Activated T-helper 1 cell treated with anti-CD3 and anti-CD28 coated beads, Interleukin-2, amount 50 U/mL, for 16 hours (primary cell): ENCODE measurements around the gene SLC2A9.

Source experiments
- DNase-seq, 2 donors: peaks; one replicate each; pipeline ENCODE4 v3.0.0-alpha.2; 2020; ENCODE audit warnings: low read depth in 1 of 2, low spot score in 1 of 2

Gene SLC2A9

GRCh38 chr4:10020871-10021652, at the start of gene SLC2A9:
SLC2A9 (minus strand) TSS chr4:10021497; CDS start chr4:10021429, 68 bp downstream.
- DNase-seq: no peak

- no peak for DNase-seq
These were observed 47.9 kb upstream of the SLC2A9 start for GRCh38 chr4:10069075-10069642.

- DNase-seq: no peak
These were observed 45.7 kb upstream of the SLC2A9 start for GRCh38 chr4:10066670-10067651.

- no peak for DNase-seq
These were observed 44.9 kb upstream of the SLC2A9 start for GRCh38 chr4:10066206-10066605.

DNA sequence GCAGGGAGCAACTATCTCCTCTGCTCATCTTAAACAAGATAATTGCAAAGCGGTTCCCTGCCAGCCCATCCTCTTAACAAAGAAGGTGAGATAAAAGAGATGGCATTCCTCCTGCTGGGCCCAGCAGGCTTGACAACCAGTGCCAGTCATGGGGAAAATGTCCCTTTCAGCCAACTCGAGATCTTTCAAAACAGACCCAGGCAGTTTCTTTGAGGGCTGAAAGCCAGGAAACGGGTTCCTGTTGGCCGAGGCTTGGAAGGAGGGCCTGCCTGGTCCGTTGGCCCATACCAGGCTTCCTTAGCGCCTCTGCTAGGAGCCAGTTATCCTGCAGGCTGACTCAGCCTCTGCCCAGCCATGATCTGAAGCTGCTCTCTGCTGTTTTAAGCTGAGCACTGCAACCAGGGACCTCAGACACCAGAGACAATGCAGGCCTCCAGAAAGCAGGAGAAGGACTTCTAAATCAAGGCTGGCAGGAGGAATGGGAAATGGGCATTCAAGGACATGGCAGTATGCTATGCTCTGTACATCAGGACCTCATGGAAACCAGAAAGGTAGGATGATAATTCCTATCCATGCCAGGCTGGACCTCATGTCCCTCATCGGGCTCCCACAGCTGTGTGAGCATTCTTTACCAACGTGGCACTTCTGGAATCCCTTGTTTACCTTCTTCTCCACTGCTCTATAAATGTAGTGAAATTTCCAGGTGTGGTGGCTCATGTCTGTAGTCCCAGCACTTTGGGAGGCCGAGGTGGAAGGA, 42.4 kb upstream of the SLC2A9 start:
- no peak for DNase-seq

GRCh38 chr4:10061650-10062415, 40.5 kb upstream of the SLC2A9 start:
- DNase-seq: no peak

DNA sequence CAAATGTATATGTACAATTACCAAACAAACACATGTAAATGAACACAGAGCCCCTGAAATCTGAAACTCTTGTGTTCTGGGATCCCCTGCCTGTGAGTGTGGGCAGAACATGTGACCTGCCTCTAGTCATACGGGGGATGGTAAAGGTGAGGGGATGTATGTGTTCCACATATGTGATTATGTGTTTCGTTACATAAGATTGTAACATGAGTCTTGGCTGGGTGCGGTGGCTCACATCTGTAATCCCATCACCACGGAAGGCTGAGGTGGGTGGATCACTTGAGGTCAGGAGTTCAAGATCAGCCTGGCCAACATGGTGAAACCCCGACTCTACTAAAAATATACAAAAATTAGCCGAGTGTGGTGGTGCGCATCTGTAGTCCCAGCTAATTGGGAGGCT, 37.1 kb upstream of the SLC2A9 start:
- DNase-seq: no peak

- DNase-seq: no peak
These were observed 35.7 kb upstream of the SLC2A9 start for GRCh38 chr4:10057023-10057395.

DNA sequence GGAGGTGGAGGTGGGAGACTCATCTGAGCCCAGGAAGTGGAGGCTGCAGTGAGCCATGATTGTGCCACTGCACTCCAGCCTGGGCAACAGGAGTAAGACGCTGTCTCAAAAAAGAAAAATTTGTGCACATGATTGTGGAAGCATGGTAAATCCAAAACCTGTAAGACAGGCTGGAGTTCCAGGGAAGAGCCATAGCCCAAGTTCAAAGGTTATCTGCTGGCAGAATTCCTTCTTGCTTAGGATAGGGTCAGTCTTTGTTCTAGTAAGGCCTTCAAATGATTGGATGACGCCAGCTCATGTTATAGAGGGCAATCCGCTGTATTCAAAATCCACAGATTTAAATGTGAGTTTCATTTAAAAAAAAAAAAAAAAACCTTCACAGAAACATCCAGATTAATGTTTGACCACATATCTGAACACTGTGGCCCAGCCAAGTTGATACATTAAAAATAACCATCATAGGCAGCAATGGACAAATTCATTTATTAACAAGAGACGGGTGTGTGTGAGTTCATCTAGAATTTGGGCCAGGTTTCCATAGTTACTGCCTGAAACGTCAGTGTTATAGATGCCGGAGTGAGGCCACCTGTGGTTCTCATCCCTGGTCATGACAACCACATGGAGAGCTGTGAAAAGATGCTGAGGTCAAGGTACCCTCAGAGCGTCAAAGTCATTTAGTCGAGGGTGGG, 35.2 kb upstream of the SLC2A9 start:
- no peak for DNase-seq

DNA sequence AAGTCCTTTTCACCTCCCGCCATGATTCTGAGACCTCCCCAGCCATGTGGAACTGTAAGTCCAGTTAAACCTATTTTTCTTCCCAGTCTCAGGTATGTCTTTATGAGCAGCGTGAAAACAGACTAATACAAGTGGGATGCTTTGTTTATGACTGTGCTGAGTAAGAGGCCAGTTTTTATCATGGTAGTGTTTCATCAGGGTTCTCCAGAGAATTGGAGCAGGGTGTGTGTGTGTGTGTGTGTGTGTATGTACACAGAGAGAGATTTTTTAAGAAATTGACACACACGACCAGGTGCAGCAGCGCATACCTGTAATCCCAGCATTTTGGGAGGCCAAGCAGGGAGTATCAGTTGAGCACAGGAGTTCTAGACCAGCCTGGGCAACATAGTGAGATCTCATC, 34.6 kb upstream of the SLC2A9 start:
- no peak for DNase-seq

DNA sequence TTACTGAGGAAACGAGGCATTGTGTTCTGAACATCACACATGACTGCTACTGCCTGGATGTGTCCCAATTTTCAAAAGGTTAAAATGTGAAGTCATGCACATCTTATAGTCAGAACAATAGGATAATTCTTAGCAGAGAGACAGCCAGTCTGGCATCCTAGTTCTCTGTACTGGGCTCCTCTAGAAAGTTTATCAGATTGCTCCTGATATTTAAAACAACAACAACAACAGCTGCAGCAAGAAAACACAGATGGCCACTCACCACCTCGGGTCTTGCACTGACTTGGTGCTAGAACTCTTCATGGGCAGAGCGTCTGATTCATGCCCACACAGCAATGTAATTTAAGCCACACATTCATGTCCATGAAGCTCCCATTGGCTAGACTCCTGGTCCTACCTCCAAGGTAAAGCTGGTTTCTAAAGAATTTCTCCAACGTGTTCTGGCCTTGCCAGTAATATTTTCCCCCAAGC, 33.3 kb upstream of the SLC2A9 start:
- DNase-seq: no peak

DNA sequence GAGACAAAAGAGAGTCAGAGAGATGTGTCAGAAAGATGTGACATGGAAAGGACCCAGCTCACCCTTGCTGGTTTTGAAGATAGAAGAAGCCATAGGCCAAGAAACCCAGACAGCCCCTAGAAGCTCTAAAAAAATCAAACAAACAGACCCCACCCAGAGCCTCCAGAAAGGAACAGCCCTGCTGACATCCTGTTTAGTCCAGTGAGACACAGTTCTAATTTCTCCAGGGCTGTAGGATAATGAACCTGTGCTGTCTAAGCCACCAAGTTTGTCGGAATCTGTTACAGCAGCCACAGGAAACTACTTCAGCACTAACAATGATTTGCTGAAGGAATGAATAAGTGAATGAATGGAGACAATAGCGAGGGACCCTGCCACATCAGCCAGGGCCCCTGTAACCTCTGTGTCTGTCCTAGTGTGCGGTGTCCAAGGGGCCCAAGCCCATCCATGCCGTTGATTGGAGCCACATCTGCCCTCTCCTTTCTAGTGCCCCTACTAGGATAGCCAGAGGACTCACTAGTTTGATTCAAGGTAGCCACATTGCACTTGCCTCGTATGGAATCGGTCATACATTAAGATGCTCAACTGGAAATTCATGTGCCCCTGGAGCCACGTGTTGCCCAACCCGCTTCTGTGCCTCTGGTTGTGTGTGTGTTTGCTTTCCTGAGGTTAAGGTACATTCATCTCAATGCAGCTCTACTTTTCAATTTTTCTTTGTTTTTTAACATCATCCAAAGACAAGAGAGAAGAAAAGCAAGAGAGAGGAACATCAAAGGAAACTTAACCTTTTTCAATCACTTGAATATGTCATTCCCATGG, 32.5 kb upstream of the SLC2A9 start:
- no peak for DNase-seq

- DNase-seq: no peak
These were observed 30.3 kb upstream of the SLC2A9 start for GRCh38 chr4:10051517-10052135.

DNA sequence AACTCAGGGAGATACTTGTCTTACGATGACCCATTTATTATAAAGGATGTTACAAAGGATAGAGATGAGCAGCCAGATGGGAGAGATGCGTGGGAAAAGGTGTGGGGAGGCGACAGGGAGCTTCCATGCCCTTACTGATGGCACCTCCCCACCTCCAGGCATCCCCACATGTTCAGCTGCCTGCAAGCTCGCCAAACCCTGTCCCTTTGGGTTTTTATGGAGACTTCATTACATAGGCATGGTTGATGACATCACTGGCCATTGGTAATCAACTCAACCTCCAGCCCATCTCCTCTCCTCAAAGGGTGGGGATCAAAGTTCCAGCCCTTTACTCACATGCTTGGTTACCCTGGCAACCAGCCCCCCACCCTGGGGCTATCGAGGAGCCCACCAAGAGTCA, 29.4 kb upstream of the SLC2A9 start:
- no peak for DNase-seq

DNA sequence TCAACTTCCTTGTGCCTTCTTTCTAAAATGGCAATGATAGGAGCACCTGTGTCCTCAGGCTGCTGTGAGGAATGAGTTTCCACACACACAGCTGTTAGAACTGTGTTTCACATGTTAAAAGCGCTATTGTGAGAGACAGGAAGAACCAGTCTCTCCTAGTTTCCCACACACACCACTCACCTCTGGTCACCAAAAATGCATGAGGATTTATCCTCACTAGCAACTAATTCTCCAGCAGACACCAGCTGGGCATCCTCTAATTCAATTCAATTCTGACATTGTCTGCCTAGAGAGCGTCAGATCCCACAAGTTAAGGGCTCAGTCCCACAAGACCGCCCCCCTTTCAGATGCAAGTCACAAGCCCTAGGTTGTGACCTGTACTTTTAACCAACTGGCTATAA, 29.0 kb upstream of the SLC2A9 start:
- DNase-seq: no peak

DNA sequence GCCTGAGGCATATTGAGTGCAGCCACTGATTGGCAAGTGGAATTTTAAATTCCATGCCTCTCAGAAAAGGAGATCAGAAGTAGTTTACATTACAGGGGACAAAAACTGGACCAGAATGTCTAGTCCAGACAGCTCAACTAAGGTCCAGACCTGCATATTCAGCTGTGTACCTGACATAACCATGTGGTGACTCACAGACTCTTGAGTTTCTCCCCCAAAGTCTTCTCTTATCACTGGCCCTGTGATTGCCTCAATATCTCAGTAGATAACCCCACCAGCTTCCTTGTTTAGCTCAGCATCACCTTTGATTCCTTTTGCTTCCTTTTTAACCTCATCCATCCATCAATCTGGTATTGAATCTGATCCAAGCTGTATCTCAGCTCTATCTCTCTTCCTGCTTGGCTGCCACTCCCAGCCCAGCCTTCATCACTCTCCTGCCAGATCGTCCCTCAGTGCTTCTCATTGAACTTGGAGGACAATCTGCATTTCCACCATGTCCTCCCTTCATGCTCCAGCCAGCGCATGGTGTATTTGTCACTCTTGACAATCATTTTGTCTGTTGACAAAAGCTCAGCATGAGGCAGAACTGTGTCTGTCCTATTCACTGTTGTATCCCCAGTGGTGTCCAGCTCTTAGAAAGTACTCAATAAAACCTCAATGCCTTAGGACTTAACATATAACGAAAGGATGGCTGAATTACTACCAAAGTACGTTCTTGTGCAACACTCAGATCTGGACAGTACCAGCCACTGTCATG, 27.8 kb upstream of the SLC2A9 start:
- DNase-seq: no peak

- DNase-seq: no peak
These were observed 26.7 kb upstream of the SLC2A9 start for GRCh38 chr4:10047967-10048366.

DNA sequence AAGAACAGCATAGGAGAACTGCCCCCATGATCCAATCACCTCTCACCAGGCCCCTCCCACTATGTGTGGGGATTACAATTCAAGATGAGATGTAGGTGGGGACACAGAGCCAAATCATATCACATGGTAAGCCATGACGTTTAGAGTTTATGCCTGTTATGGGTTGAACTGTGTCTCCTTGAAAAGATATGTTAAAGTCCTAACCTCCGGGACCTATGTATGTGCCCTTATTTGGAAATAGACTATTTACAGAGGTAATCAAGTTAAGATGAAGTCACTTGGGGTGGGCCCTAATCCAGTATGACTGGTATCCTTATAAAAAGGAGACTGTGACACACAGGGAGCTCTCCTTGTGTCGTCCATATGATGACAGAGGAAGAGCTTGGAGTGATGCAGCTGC, 25.2 kb upstream of the SLC2A9 start:
- no peak for DNase-seq
